Measurements from ENCODE around the gene NTRK2.

The NTRK2 gene

DNA sequence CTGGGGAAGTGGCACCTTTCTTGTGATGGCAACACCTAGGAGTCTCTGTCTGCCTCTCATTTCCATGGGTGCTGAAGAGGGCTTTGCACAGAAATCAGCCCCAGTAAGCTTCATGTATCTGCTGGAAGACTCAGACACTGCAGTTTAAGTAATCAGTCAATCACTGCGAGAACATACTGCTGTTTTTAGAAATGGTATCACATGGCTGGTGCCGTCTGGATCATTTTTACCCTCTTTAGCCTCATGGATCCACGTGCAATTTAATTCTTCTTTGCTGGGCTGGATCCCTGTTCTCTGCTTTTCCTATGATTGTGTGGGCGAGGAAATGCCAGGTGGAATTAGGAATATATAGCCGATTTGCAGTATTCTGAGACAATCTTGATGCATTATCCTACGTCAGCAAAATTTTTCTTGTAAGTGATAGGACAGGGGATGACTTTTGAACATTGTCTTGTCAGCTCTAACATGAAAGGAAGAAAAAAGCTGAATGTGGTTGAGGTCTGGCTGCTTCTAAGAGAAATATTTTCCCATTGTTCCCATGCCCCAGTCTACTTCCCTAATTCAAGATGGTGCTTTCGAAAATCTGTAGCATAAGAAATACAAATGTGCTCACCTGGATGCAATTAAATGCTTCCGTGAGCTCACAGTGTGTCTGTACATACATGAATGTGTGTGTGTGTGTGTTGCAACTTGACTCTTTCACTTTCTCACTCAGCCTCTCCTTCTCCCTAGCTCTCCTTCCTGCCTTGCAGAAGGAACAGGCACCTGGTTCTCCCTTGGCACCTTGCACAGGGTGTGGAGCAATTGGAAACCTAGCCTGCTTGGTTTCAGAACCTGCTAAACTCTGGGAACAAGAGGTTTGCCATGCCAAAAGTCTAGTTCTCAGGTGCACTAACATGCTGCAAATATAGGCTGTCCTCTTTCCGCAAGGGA, 281.6 kb downstream of the NTRK2 start:
- DNase-seq (ENCODE audit: low read depth) = no peak
- TF ChIP-seq, protein P1, sequence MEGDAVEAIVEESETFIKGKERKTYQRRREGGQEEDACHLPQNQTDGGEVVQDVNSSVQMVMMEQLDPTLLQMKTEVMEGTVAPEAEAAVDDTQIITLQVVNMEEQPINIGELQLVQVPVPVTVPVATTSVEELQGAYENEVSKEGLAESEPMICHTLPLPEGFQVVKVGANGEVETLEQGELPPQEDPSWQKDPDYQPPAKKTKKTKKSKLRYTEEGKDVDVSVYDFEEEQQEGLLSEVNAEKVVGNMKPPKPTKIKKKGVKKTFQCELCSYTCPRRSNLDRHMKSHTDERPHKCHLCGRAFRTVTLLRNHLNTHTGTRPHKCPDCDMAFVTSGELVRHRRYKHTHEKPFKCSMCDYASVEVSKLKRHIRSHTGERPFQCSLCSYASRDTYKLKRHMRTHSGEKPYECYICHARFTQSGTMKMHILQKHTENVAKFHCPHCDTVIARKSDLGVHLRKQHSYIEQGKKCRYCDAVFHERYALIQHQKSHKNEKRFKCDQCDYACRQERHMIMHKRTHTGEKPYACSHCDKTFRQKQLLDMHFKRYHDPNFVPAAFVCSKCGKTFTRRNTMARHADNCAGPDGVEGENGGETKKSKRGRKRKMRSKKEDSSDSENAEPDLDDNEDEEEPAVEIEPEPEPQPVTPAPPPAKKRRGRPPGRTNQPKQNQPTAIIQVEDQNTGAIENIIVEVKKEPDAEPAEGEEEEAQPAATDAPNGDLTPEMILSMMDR (IDR thresholded peaks at IDR 0.05; ENCODE audit: low read depth, low read length, missing control alignments) = no peak
- no peak overlapping the region for H3K4me3 ChIP-seq (ENCODE audit: low read depth, low read length)

GRCh38 chr9:84953252-84953773, 283.8 kb downstream of the NTRK2 start:
- TF ChIP-seq, protein P1 (IDR thresholded peaks at IDR 0.05; ENCODE audit: low read depth, low read length, missing control alignments) = no peak
- no peak overlapping the region for H3K4me3 ChIP-seq (ENCODE audit: low read depth, low read length)
- DNase-seq (ENCODE audit: low read depth) = no peak

- no peak overlapping the region for H3K4me3 ChIP-seq (ENCODE audit: low read depth, low read length)
- DNase-seq (ENCODE audit: low read depth) = peak; percentile 13
- TF ChIP-seq, protein P1 (IDR thresholded peaks at IDR 0.05; ENCODE audit: low read depth, low read length, missing control alignments) = peak; percentile 93
Observed at GRCh38 chr9:84953797-84954705, 284.5 kb downstream of the NTRK2 start.

GRCh38 chr9:84955155-84955554, 285.6 kb downstream of the NTRK2 start:
- no peak overlapping the region for H3K4me3 ChIP-seq (ENCODE audit: low read depth, low read length)
- TF ChIP-seq, protein P1 (IDR thresholded peaks at IDR 0.05; ENCODE audit: low read depth, low read length, missing control alignments) = no peak
- no peak for DNase-seq (ENCODE audit: low read depth)

GRCh38 chr9:84955971-84956370, 286.4 kb downstream of the NTRK2 start:
- TF ChIP-seq, protein P1 (IDR thresholded peaks at IDR 0.05; ENCODE audit: low read depth, low read length, missing control alignments) = no peak
- DNase-seq (ENCODE audit: low read depth) = no peak
- H3K4me3 ChIP-seq (ENCODE audit: low read depth, low read length) = no peak overlapping the region

DNA sequence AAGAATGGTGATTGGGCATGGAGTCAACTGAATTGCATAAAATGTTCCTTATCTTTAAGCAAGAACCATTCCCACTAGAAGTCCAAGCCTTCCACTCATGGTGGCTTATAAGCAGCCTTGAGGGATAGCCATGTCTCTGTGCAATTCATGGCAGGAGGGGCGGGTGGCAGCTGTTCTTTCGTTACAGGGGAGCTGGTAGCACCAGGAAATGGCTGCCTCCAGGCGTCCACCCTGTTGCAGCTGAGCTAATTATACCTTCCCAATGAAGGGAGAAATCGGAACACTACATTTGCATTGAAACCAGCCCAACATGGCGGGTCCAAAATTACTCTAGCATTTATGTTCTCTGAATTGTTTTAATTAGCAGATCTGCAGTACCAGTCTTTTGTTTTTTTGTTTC, 289.8 kb downstream of the NTRK2 start:
- TF ChIP-seq, protein P1 (IDR thresholded peaks at IDR 0.05; ENCODE audit: low read depth, low read length, missing control alignments) = no peak
- no peak for DNase-seq (ENCODE audit: low read depth)
- no peak overlapping the region for H3K4me3 ChIP-seq (ENCODE audit: low read depth, low read length)

Measured in GM12864 (cell line).